Thyroid gland (tissue), 4 donors: Measurements from ENCODE around the gene KCTD1.

ENCODE experiments used
- CTCF ChIP-seq, 6 experiments: fragments of 200-600 bp in 3 of 6; fragments of 450-650 bp in 3 of 6; sonication (generic) in 3 of 6; IDR thresholded peaks; one replicate each; pipeline ENCODE4 v1.5.1; 2016 to 2019; ENCODE audit warnings: antibody characterized with exemption in 6 of 6, mild to moderate bottlenecking in 2 of 6, inconsistent platforms in 1 of 6, moderate library complexity in 1 of 6
- POLR2A ChIP-seq, 2 donors: fragments of 450-650 bp; IDR thresholded peaks; one replicate each; pipeline ENCODE4 v1.6.1; 2017; ENCODE audit warnings: antibody characterized with exemption in 2 of 2, mild to moderate bottlenecking in 2 of 2, moderate library complexity in 1 of 2

- TF ChIP-seq CTCF (IDR thresholded peaks at IDR 0.05) (no peak), POLR2A (IDR thresholded peaks at IDR 0.05) (no peak)
Observed at GRCh38 chr18:26524504-26525351, 23.6 kb downstream of the KCTD1 start.
